H9 (cell line): ENCODE measurements around the gene IPO9. TPM values are rescaled to one million over a fixed set of nuclear protein-coding genes. Genes with fewer than 3 reads are reported as not detected.

ENCODE experiments used
- DNase-seq: peaks from one replicate; pipeline ENCODE4 v3.0.0-alpha.2; 2017
- H2AFZ ChIP-seq: one replicate; pipeline ENCODE4 v1.6.1; 2013; ENCODE audit warnings: mild to moderate bottlenecking, low read length, control low read depth, moderate library complexity
- H2AK5ac ChIP-seq: 2 replicates; pipeline ENCODE4 v1.6.1; 2013; ENCODE audit warnings: low read length, control low read depth, mixed read lengths; ENCODE audit not compliant: insufficient read length
- H2BK120ac ChIP-seq: one replicate; pipeline ENCODE4 v1.6.1; 2013; ENCODE audit warnings: low read depth, mild to moderate bottlenecking, low read length, control low read depth, inconsistent platforms; ENCODE audit not compliant: poor library complexity, severe bottlenecking
- H2BK12ac ChIP-seq: 2 replicates; pipeline ENCODE4 v1.6.1; 2013; ENCODE audit warnings: low read length, control low read depth, mixed read lengths, low read depth; ENCODE audit not compliant: insufficient read length
- H2BK15ac ChIP-seq: 2 replicates; pipeline ENCODE4 v1.6.1; 2013; ENCODE audit warnings: low read depth, low read length, control low read depth
- H2BK20ac ChIP-seq: one replicate; pipeline ENCODE4 v1.6.1; 2013; ENCODE audit warnings: low read depth, mild to moderate bottlenecking, low read length, control low read depth, inconsistent platforms; ENCODE audit not compliant: poor library complexity, severe bottlenecking
- H2BK5ac ChIP-seq: 2 replicates; pipeline ENCODE4 v1.6.1; 2013; ENCODE audit warnings: low read length, control low read depth, mixed read lengths; ENCODE audit not compliant: insufficient read length
- H3K14ac ChIP-seq: 2 replicates; pipeline ENCODE4 v1.6.1; 2013; ENCODE audit warnings: low read length, control low read depth; ENCODE audit not compliant: insufficient read depth
- H3K18ac ChIP-seq: 2 replicates; pipeline ENCODE4 v1.6.1; 2013; ENCODE audit warnings: low read depth, mild to moderate bottlenecking, mixed read lengths, low read length, control low read depth; ENCODE audit not compliant: insufficient read length
- H3K23ac ChIP-seq: 2 replicates; pipeline ENCODE4 v1.6.1; 2013; ENCODE audit warnings: low read length, control low read depth, mixed read lengths, low read depth; ENCODE audit not compliant: insufficient read length
- H3K23me2 ChIP-seq: 2 replicates; pipeline ENCODE4 v1.6.1; 2013; ENCODE audit warnings: low read depth, mild to moderate bottlenecking, mixed read lengths, low read length, control low read depth; ENCODE audit not compliant: insufficient read length, poor library complexity, severe bottlenecking
- H3K27ac ChIP-seq: 2 replicates; pipeline ENCODE4 v1.5.1; 2013; ENCODE audit warnings: low read length, control low read depth, mixed read lengths, low read depth; ENCODE audit not compliant: insufficient read length
- H3K27me3 ChIP-seq: 2 replicates; pipeline ENCODE4 v1.6.1; 2013; ENCODE audit warnings: low read length, control low read depth, inconsistent platforms; ENCODE audit not compliant: insufficient read depth
- H3K4ac ChIP-seq: 2 replicates; pipeline ENCODE4 v1.6.1; 2013; ENCODE audit warnings: low read depth, mild to moderate bottlenecking, control low read depth, inconsistent platforms, low read length, moderate library complexity
- H3K4me1 ChIP-seq: 2 replicates; pipeline ENCODE4 v1.6.1; 2013; ENCODE audit warnings: low read length, control low read depth, inconsistent platforms; ENCODE audit not compliant: insufficient read depth
- H3K4me2 ChIP-seq: 2 replicates; pipeline ENCODE4 v1.6.1; 2013; ENCODE audit warnings: low read length, control low read depth, mixed read lengths; ENCODE audit not compliant: insufficient read length, insufficient read depth
- H3K56ac ChIP-seq: 2 replicates; pipeline ENCODE4 v1.6.1; 2013; ENCODE audit warnings: low read depth, mild to moderate bottlenecking, mixed read lengths, low read length, control low read depth; ENCODE audit not compliant: insufficient read length
- H3K79me1 ChIP-seq: 2 replicates; pipeline ENCODE4 v1.6.1; 2013; ENCODE audit warnings: low read depth, mild to moderate bottlenecking, moderate library complexity, low read length, control low read depth, inconsistent platforms; ENCODE audit not compliant: insufficient read depth, poor library complexity, severe bottlenecking
- H3K79me2 ChIP-seq: 2 replicates; pipeline ENCODE4 v1.6.1; 2013; ENCODE audit warnings: low read length, control low read depth, inconsistent platforms; ENCODE audit not compliant: insufficient read depth
- H3K9ac ChIP-seq: 2 replicates; pipeline ENCODE4 v1.6.1; 2013; ENCODE audit warnings: low read length, control low read depth, mixed read lengths; ENCODE audit not compliant: insufficient read length; ENCODE audit errors: extremely low read depth
- H3K9me3 ChIP-seq: one replicate; pipeline ENCODE4 v1.6.1; 2013; ENCODE audit warnings: low read depth, low read length, inconsistent platforms; ENCODE audit not compliant: control insufficient read depth
- H3T11ph ChIP-seq: one replicate; pipeline ENCODE4 v1.6.1; 2013; ENCODE audit warnings: mild to moderate bottlenecking, low read length, control low read depth, inconsistent platforms
- H4K20me1 ChIP-seq: one replicate; pipeline ENCODE4 v1.6.1; 2013; ENCODE audit not compliant: control insufficient read depth, insufficient read length, insufficient read depth
- H4K5ac ChIP-seq: 2 replicates; pipeline ENCODE4 v1.6.1; 2013; ENCODE audit warnings: low read depth, mild to moderate bottlenecking, mixed read lengths, low read length, control low read depth; ENCODE audit not compliant: insufficient read length
- H4K8ac ChIP-seq: replicated peaks from 2 replicates; pipeline ENCODE4 v1.6.1; 2013; ENCODE audit warnings: low read length, control low read depth, mixed read lengths, low read depth; ENCODE audit not compliant: insufficient read length
- H4K91ac ChIP-seq: 2 replicates; pipeline ENCODE4 v1.6.1; 2013; ENCODE audit warnings: low read depth, mild to moderate bottlenecking, moderate library complexity, mixed read lengths, low read length, control low read depth; ENCODE audit not compliant: insufficient read length
- H3K27ac Mint-ChIP-seq, 3 experiments: 2 replicates in 2 of 3; 3 replicates in 1 of 3; pipeline ENCODE4 v1.8.0; 2020 to 2021; ENCODE audit warnings: mixed read lengths in 3 of 3, mild to moderate bottlenecking in 1 of 3, moderate library complexity in 1 of 3
- H3K27me3 Mint-ChIP-seq: 2 replicates; pipeline ENCODE4 v1.8.0; 2021; ENCODE audit warnings: low read depth, mild to moderate bottlenecking, moderate library complexity, mixed read lengths
- H3K36me3 Mint-ChIP-seq, 3 experiments: 2 replicates in 2 of 3; 3 replicates in 1 of 3; pipeline ENCODE4 v1.8.0; 2020 to 2021; ENCODE audit warnings: low read depth in 3 of 3, mixed read lengths in 3 of 3; ENCODE audit not compliant: insufficient read depth in 1 of 3
- H3K4me1 Mint-ChIP-seq, 2 experiments: 2 replicates each; pipeline ENCODE4 v1.8.0; 2020; ENCODE audit warnings: mixed read lengths in 2 of 2
- H3K4me3 Mint-ChIP-seq, 2 experiments: 2 replicates in 1 of 2; 3 replicates in 1 of 2; pipeline ENCODE4 v1.8.0; 2020 to 2021; ENCODE audit warnings: mild to moderate bottlenecking in 2 of 2, mixed read lengths in 2 of 2, moderate library complexity in 1 of 2
- H3K9me3 Mint-ChIP-seq, 2 experiments: 2 replicates in 1 of 2; 3 replicates in 1 of 2; pipeline ENCODE4 v1.8.0; 2020; ENCODE audit warnings: mild to moderate bottlenecking in 2 of 2, mixed read lengths in 2 of 2, moderate library complexity in 1 of 2
- CTCF ChIP-seq: fragments of 200-600 bp; sonication (generic); conservative IDR thresholded peaks from 3 replicates; pipeline ENCODE4 v1.8.0; 2021; ENCODE audit warnings: antibody characterized with exemption, mild to moderate bottlenecking
- WGBS: extraction: QIAGEN DNeasy Blood & Tissue Kit; methylation state at CpG from one replicate; pipeline ENCODE4 v1.1.7; 2013; ENCODE audit warnings: missing lambda C conversion rate, low lambda C conversion rate, mixed read lengths; ENCODE audit not compliant: insufficient read length; ENCODE audit errors: extremely low coverage; 5-methylcytosine and 5-hydroxymethylcytosine counted together
- total RNA-seq: library from RNA; stranded (reverse); gene quantifications from 2 replicates; pipeline ENCODE4 v1.2.1, GENCODE V29; 2021

Gene IPO9
- total RNA-seq, 1 experiment from 2014 or later: 104 TPM

GRCh38 chr1:201789245-201789644 lies 39.7 kb upstream of the IPO9 start:
- no peaks in the 10 kb centered on the region for H3K4me1 ChIP-seq
- H2BK12ac ChIP-seq: no peak overlapping the region
- H4K91ac ChIP-seq: no peak overlapping the region
- no peaks in the 10 kb centered on the region for H4K20me1 ChIP-seq
- no peak for TF ChIP-seq CTCF
- no peak overlapping the region for H2BK120ac ChIP-seq
- no peak overlapping the region for H2AFZ ChIP-seq
- H2BK15ac ChIP-seq: no peak overlapping the region
- no peak overlapping the region for H3K18ac ChIP-seq
- H3T11ph ChIP-seq: no peak overlapping the region
- H3K79me1 ChIP-seq: no peaks in the 10 kb centered on the region
- Mint-ChIP-seq H3K27me3 (no peaks in the 10 kb centered on the region; the same call in 1 of the 2 replicates), H3K4me3 (no peak overlapping the region), H3K27ac (peak overlapping the region in 1 of 3 experiments; percentile 41; a peak in 1 of 7 replicates), H3K9me3 (no peaks in the 10 kb centered on the region), H3K4me1 (no peaks in the 10 kb centered on the region; a peak in 1 of 4 replicates), H3K36me3 (peaks cover 32 to 68% (median 65%) of the 10 kb centered on the region in 3 experiments)
- H3K23ac ChIP-seq: no peak overlapping the region
- no peaks in the 10 kb centered on the region for H3K79me2 ChIP-seq
- no peak overlapping the region for H2BK5ac ChIP-seq
- no peak overlapping the region for H3K4ac ChIP-seq
- WGBS: no CpG with 5 or more reads among the region's 5 CpGs
- H4K5ac ChIP-seq: no peak overlapping the region
- H3K56ac ChIP-seq: no peak overlapping the region
- H3K27ac ChIP-seq: no peak overlapping the region
- H3K9me3 ChIP-seq: no peaks in the 10 kb centered on the region
- H2BK20ac ChIP-seq: no peak overlapping the region
- no peak overlapping the region for H3K9ac ChIP-seq
- DNase-seq: no peak
- no peak overlapping the region for H3K4me2 ChIP-seq
- H4K8ac ChIP-seq: no peak overlapping the region
- H3K14ac ChIP-seq: no peak overlapping the region
- no peak overlapping the region for H2AK5ac ChIP-seq
- H3K27me3 ChIP-seq: no peaks in the 10 kb centered on the region
- H3K23me2 ChIP-seq: no peaks in the 10 kb centered on the region
